H54 (cell line): ENCODE data around the gene FCHO1.

Experiments used
- DNase-seq: peaks from one replicate; pipeline ENCODE4 v3.0.0; 2011; ENCODE audit warnings: low spot score, mixed read lengths; ENCODE audit not compliant: insufficient read length
- FAIRE-seq: peaks from 3 replicates; lab custom pipeline; 2011; peaks lifted over from hg19 to GRCh38; lab: Jason Lieb, UNC
- POLR2A ChIP-seq: IDR thresholded peaks from 2 replicates; pipeline ENCODE4 v1.6.1; 2011; ENCODE audit warnings: low read depth, mild to moderate bottlenecking, low read length

The FCHO1 gene

GRCh38 chr19:17802137-17802858, 51.0 kb downstream of the FCHO1 start:
- DNase-seq (no peak), FAIRE-seq (no peak)
- TF ChIP-seq POLR2A: no peak

GRCh38 chr19:17803264-17803896, 52.1 kb downstream of the FCHO1 start:
- DNase-seq (no peak), FAIRE-seq (no peak)
- no peak for TF ChIP-seq POLR2A

DNA sequence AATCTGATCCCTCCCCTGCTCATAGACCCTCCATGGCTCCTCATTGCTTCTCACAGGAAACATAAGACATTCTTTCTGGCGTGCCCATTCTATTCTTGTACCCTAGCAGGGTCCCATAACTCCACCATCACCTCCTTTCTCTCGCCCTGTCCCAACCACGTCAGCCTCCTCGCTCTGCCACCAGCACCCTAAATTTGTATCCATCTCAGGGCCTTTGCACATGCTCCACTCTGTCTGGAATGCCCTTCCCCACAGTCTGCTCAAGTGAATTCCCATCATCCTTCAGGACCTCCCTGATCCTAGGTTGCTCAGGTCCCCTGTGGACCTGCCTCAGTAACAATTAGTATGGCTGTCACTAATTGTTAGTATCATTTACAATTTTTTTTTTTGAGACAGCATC, 54.1 kb downstream of the FCHO1 start:
- no peak for FAIRE-seq
- no peak for TF ChIP-seq POLR2A

DNA sequence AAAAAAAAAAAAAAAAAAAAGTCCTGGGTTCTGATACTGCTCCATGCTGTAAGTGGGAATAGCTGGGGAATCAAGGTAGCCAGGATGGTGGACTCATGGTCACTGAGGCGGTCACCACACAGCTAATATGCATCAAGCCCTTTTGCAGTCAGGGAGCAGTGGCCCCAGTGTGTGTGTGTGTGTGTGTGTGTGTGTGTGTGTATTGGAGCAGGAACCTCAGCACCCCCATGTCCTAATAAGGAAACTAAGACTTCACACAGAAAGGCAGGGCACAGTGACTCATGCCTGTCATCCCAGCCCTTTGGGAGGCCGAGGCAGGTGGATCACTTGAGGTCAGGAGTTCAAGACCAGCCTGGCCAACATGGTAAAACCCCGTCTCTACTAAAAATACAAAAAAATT, 55.7 kb downstream of the FCHO1 start:
- FAIRE-seq (no peak), DNase-seq (no peak)
- no peak for TF ChIP-seq POLR2A

More for the DNA sequence above, 54.1 kb downstream of the FCHO1 start:
- no peak for DNase-seq

GRCh38 chr19:17807731-17808316, 56.5 kb downstream of the FCHO1 start:
- DNase-seq (no peak), FAIRE-seq (no peak)
- no peak for TF ChIP-seq POLR2A

GRCh38 chr19:17811103-17811502, 59.8 kb downstream of the FCHO1 start:
- FAIRE-seq: no peak
- TF ChIP-seq POLR2A: no peak
- DNase-seq: no peak

- DNase-seq (no peak), FAIRE-seq (no peak)
- TF ChIP-seq POLR2A: no peak
These were observed 60.4 kb downstream of the FCHO1 start for GRCh38 chr19:17811681-17812080.

DNA sequence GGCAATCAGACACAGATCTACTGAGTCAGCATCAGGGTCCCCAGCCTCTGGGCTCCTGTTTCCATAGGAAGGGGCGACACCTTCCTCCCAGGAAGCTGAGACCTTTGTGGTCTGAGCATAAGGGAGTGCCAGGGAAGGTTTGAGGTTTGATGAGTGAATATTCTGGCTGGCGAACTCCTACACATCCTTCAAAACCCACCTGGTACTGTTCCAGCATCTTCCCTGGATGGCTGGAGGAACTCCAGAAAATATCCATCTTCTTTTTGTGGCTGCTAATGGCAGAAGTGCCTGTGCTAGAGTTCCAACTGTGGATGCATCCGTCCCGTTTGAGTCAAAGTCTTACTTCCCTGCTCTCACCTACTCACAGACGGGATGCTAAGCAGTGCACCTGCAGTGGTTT, 60.8 kb downstream of the FCHO1 start:
- no peak for TF ChIP-seq POLR2A
- FAIRE-seq (no peak), DNase-seq (no peak)

GRCh38 chr19:17817668-17818363, 66.5 kb downstream of the FCHO1 start:
- TF ChIP-seq POLR2A: no peak
- DNase-seq (no peak), FAIRE-seq (no peak)

- FAIRE-seq (no peak), DNase-seq (no peak)
- TF ChIP-seq POLR2A: no peak
These were observed 69.9 kb downstream of the FCHO1 start, which contains the start of gene INSL3 for GRCh38 chr19:17821190-17821589. Gene INSL3 (minus strand): TSS chr19:17821519. CDS start chr19:17821506, 13 bp downstream.

- no peak for TF ChIP-seq POLR2A
- DNase-seq (no peak), FAIRE-seq (no peak)
These were observed 73.1 kb downstream of the FCHO1 start for GRCh38 chr19:17824339-17824738.

DNA sequence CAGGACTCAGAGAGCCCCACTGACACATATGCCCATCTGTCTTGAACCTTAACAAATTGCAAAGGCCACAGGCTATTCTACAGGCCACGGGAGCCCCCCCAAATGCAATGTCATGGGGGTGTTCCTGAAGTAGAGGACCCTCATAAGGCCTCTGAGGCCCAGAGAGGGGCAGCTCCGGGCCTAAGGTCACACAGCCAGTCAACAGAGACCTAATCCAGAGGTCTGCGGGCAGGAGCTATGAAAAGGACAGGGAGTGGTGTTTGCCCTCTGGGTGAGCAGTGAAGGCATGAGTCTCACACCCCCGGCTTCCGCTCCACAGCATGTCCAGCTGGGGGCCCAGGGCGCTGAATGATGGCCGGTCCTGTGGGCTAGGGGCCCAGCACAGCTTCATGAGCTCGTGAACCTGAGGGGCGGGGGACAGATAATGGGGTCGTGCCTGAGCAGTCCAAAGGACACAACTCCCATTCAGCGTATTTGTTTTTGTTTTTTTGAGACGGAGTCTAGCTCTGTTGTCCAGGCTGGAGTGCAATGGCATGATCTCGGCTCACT, 75.3 kb downstream of the FCHO1 start:
- TF ChIP-seq POLR2A: no peak
- DNase-seq (no peak), FAIRE-seq (no peak)

DNA sequence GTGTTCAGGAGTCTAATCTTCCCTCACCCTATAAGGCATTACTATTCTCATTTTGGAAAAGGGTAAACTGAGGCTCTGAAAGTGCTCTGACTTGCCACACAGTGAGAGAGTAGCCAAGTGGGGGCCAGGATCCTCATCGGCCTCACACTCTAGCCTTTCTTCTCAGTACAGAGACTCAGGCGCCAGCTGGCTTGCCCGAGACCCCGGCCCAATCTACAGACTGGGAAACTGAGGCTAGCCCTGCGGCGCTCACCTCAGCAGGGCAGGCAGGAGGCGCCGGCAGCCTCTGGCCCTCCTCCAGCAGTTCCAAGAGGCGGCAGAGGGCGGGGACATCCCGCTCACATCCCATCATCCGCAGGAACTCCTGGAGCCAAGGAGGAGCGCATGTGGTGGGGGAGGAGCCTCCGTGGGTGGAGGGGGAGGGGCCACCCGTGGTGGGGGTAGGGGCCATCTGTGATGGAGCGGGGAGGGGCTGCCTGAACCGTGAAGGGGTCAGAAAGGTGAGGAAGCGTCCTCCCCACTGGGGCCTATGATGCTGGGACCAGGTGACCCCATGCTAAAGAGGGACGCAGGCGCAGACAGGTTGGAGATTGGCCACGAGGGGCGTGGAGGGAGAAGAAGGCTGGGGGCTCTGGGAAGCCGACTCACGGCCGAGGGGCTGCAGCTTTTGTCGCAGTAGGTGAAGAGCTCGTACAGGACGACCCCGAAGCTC, 78.7 kb downstream of the FCHO1 start:
- FAIRE-seq: no peak
- TF ChIP-seq POLR2A: no peak
- DNase-seq: peak; percentile 92
